Ascending aorta (tissue), 2 donors: ENCODE results near the gene STEAP1B. TPM values are rescaled to one million over a fixed set of nuclear protein-coding genes. Genes with fewer than 3 reads are reported as not detected.
"Not testable (repeated sequence)": the region's sequence is repeated elsewhere in the genome, so short reads cannot be mapped to it uniquely, and the experiment has no call there.

Experiments used
- DNase-seq, 2 donors: peaks; one replicate each; pipeline ENCODE4 v3.0.0-alpha.2; 2019; ENCODE audit warnings: low spot score in 2 of 2
- H3K27ac ChIP-seq, 2 donors: fragments of 200-600 bp; sonication (generic); one replicate each; pipeline ENCODE4 v1.5.1; 2016 to 2017; ENCODE audit warnings: mild to moderate bottlenecking in 1 of 2
- H3K27me3 ChIP-seq: fragments of 200-600 bp; sonication (generic); one replicate; pipeline ENCODE4 v1.5.1; 2017
- H3K36me3 ChIP-seq, 2 donors: fragments of 200-600 bp; sonication (generic); one replicate each; pipeline ENCODE4 v1.5.1; 2016
- H3K4me1 ChIP-seq, 2 donors: fragments of 200-600 bp; sonication (generic); one replicate each; pipeline ENCODE4 v1.5.1; 2016 to 2017; ENCODE audit warnings: mild to moderate bottlenecking in 1 of 2
- H3K4me3 ChIP-seq, 2 donors: fragments of 200-600 bp; sonication (generic); one replicate each; pipeline ENCODE4 v1.5.1; 2016 to 2017; ENCODE audit warnings: mild to moderate bottlenecking in 1 of 2
- H3K9me3 ChIP-seq, 2 donors: fragments of 200-600 bp; sonication (generic); one replicate each; pipeline ENCODE4 v1.5.1; 2016
- CTCF ChIP-seq, 3 experiments: fragments of 200-600 bp in 2 of 3; fragments of 450-650 bp in 1 of 3; sonication (generic) in 2 of 3; IDR thresholded peaks; one replicate each; pipeline ENCODE4 v1.5.1; 2016 to 2019; ENCODE audit warnings: antibody characterized with exemption in 3 of 3, mild to moderate bottlenecking in 1 of 3, moderate library complexity in 1 of 3
- intact Hi-C: fragments of 100-400 bp; cut with DNase I; formaldehyde crosslinking; loops from one replicate; pipeline ENCODE4 v1.15.1; 2023
- total RNA-seq: library from RNA; depleted of rRNA; stranded (reverse); fragments of >200 nt; gene quantifications from one replicate; pipeline ENCODE4 v1.1.0, GENCODE V29; 2016

The STEAP1B gene
- total RNA-seq, 1 donor from 2014 or later, result not detected

- H3K4me3 ChIP-seq, H3K27me3 ChIP-seq, H3K9me3 ChIP-seq, H3K36me3 ChIP-seq, H3K27ac ChIP-seq, DNase-seq, H3K4me1 ChIP-seq, intact Hi-C loops: not testable (repeated sequence)
- TF ChIP-seq CTCF (IDR thresholded peaks at IDR 0.05), result peak in 2 of 3 experiments; percentile 7 to 17
Observed at GRCh38 chr7:22523478-22524352, 23.7 kb upstream of the STEAP1B start.

DNA sequence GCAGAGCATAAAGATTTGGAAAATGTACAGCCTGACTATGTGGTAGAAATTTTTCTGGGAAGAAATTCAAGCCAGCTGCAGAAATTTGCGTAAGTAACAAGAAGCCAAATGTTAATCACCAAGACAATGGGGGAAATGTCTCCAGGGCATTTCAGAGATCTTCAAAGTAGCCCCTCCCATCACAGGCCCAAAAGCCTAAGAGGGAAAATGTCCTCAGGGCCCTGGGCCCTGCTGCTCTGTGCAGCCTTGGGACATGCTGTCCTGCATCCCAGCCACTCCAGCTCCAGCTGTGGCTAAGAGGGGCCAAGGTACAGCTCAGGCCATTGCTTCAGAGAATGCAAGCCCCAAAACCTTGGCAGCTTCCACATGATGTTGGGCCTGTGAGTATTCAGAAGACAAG is 19.6 kb upstream of the STEAP1B start:
- H3K9me3 ChIP-seq, H3K4me3 ChIP-seq, H3K27ac ChIP-seq, H3K4me1 ChIP-seq, H3K36me3 ChIP-seq, intact Hi-C loops, DNase-seq, H3K27me3 ChIP-seq: not testable (repeated sequence)

DNA sequence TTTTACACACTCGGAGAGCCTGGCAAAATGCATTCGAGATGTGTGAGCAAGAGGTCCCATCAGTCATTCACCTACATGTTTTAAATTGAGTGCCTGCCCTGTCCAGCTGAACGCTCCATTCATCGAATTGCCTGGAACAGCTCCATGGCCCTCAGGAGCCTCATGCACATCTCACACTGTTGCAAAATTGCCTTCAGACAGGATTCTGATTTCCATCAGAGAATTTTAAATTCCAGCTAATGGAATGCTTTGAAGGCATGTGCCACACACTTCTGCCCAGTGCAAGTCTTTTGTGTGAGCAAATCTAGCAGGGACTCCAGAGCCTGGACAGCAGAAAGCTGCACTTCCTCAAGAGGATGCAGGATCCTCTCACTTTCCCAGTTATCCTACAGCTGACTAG is 17.0 kb upstream of the STEAP1B start:
- intact Hi-C loops, H3K27ac ChIP-seq, H3K27me3 ChIP-seq, H3K9me3 ChIP-seq, H3K36me3 ChIP-seq, H3K4me3 ChIP-seq, DNase-seq, H3K4me1 ChIP-seq: not testable (repeated sequence)

GRCh38 chr7:22514963-22515362 is 15.0 kb upstream of the STEAP1B start:
- DNase-seq, intact Hi-C loops, H3K4me3 ChIP-seq, H3K36me3 ChIP-seq, H3K9me3 ChIP-seq, H3K4me1 ChIP-seq, H3K27ac ChIP-seq, H3K27me3 ChIP-seq: not testable (repeated sequence)

DNA sequence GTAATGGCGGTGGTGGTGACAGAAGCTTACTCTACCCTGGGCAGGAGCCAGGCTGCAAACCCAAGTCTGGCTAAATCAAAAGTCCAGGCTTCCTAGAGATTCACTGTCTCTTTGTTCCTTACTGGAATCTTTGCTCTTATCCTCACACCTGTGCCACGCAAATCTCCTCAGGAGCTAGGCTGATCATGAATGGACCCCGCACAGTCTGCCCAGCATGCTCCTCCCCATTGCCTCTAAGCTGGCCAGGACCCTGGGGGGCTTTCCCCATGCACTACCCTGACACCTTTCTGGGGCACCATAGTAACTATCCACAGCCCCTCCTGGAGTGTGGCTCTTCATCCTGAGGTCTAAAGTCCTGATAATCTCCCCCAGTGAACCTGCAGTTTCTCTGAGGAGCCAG is 7.3 kb upstream of the STEAP1B start:
- DNase-seq, H3K4me3 ChIP-seq, H3K9me3 ChIP-seq, H3K27me3 ChIP-seq, H3K27ac ChIP-seq, H3K4me1 ChIP-seq, intact Hi-C loops, H3K36me3 ChIP-seq: not testable (repeated sequence)

- H3K4me1 ChIP-seq, H3K9me3 ChIP-seq, H3K36me3 ChIP-seq, H3K4me3 ChIP-seq, DNase-seq, H3K27ac ChIP-seq, H3K27me3 ChIP-seq, intact Hi-C loops: not testable (repeated sequence)
Observed at GRCh38 chr7:22506316-22507020, 6.5 kb upstream of the STEAP1B start.

- H3K4me1 ChIP-seq, H3K9me3 ChIP-seq, intact Hi-C loops, DNase-seq, H3K27ac ChIP-seq, H3K4me3 ChIP-seq, H3K27me3 ChIP-seq, H3K36me3 ChIP-seq: not testable (repeated sequence)
- TF ChIP-seq CTCF (IDR thresholded peaks at IDR 0.05), result peak in 1 of 3 experiments; percentile 7
Observed at GRCh38 chr7:22504519-22504918, 4.5 kb upstream of the STEAP1B start.

- H3K27ac ChIP-seq, H3K27me3 ChIP-seq, H3K36me3 ChIP-seq, intact Hi-C loops, DNase-seq, H3K4me1 ChIP-seq, H3K9me3 ChIP-seq, H3K4me3 ChIP-seq: not testable (repeated sequence)
Observed at GRCh38 chr7:22502104-22502503, 2.1 kb upstream of the STEAP1B start.
